HG03342 (cell line): ENCODE data around the gene AVP.

ENCODE experiments used
- ATAC-seq: cut with Tn5 transposase; IDR thresholded peaks from one replicate; pipeline ENCODE4 v1.9.1; 2021; ENCODE audit warnings: mild to moderate bottlenecking, moderate library complexity; ENCODE audit not compliant: unreplicated experiment

Gene AVP

DNA sequence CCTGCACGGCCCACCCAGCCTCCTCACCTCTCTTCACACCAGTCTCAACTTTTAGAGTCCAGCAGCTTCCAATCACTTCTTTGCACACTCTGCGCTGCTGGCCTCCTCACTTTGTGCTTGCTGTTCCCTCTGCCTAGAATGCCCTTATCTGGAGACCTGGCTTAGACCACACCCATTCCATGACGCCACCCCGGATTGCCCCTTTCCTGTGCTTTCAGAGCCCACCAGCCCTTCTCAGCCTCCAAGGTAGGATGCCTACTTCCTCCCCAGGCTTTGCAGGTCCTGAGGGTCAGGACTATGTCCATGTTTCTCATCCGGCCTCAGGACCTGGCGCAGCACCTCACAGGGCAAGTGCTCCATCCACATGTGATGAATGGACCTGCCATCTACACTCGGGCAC lies 27.0 kb upstream of the AVP start:
- no peak for ATAC-seq

DNA sequence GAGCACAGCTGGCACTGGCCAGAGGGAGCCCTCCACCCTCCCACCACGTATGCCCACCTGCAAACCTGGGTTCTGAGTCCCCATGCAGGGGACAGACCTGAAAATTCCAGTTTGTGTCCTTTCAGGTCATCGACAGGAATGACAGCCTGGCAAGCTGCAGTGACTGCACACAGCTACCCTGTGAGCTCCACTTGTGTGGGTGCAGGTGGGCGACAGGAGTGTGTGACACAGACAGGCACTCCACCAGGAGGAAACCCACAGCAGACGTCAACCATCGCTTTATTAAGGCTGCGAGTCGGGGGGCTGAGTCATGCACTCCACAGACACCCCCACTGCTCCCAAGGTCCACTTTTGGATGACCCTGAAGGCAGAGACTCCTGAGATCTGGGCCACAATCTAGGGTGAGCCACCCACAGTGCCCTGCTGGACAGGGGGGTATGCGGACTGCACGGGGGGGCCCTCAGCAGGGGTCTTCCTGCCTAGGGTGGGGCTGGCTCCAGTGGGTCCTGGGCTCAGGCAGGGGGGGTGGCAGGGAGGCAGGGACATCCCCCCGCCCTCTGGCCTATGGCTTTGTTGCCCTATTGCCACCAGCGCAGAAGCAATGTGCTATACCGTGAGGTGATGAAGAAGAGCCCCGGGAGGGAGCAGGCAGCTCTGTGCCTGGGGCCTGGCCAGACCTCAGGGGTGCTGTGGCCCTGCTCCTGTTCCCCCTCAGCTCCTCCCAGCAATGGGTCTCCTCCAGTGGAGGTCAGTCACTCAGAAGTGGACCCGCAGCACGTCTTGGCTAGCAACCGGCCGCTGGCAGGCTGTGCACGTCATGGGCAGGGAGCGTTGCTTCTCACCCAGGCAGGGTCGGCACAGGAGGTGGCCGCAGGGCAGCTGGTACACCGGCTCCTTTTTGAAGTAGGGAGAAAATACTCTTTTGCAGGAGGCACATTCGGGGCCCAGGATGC lies 25.1 kb upstream of the AVP start:
- ATAC-seq = no peak

DNA sequence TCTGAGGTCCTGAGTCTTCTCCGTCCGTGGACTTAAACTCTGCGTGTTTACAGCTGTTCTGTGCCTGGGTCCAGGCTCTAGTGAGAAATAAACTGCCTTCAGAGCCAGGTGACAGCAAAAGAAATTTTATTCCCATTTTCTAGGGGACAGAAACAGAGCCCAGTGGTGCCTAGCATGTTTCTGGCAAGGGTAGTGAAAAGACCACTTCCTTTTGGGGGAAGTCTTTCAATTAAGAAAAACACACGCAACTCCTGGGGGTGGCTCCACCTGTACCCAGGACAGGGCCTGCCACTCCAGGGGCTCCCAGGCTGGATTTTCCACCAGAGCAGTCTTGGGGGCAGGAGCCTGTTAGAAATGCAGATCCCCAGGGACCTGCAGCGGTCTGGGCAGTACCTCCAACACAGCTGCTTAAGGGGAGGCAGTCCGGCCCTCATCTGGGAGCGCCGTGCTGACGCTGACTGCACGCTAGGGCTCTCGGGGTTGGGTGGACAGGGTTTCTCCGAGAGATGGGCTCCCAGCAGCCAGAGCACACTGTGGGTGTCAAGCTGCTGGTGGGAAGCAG lies 23.0 kb upstream of the AVP start:
- ATAC-seq = no peak

DNA sequence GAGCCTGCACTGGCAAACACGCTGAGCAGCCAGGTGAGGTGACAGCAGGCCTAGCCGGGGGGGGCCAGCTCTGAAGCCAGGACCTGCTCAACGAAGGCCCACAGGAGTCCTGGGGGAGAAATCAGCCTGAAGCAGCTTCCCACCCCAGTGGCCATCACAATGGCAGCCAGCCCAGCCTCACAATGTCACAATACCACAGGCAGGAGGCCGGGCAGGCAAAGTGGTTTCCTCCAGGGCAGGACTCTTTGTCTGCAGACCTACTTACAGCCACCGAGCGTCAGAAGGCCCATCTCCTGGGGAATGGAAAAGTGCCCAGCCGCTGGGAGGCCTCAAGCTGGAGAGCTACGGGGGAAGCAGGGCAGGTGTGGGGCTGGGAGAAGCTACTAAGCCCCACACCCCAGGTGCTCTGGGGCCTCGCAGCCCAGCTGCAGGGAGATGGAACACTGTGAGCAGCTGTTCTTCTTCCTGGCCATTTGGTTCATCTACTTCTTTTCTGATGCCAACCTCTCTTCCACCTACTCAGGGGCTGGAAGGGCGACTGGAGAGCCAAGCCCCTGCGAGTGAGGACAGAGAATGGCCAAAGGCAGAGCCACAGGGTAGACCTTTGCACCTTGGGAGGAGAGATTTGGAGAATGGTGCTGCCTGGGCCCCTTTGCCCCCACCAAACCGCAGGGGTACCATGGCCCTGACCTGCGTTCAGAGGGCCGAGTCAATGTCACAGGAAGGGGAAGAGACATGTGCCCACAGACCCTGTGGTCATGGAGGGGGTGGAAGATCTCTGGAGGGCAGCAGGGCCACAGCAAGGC lies 22.3 kb upstream of the AVP start:
- ATAC-seq = no peak

DNA sequence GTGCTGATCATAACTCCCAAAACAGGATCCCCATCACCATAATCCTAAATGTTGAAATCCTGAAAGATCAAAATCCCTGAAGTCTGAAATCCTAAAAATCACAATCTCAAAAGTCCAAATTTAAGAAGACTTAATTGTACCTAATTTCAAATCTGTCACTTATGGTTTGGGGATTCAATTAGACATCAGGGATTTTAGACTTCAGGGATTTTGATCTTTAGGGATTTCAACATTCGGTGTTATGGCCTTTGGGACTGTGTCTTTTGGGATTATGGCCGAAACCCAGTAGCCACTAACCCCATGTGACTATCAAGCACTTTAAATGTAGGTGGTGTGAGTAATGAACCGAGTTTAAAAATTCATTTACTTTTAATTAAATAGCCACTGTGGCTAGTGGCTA lies 21.7 kb upstream of the AVP start:
- ATAC-seq = no peak

DNA sequence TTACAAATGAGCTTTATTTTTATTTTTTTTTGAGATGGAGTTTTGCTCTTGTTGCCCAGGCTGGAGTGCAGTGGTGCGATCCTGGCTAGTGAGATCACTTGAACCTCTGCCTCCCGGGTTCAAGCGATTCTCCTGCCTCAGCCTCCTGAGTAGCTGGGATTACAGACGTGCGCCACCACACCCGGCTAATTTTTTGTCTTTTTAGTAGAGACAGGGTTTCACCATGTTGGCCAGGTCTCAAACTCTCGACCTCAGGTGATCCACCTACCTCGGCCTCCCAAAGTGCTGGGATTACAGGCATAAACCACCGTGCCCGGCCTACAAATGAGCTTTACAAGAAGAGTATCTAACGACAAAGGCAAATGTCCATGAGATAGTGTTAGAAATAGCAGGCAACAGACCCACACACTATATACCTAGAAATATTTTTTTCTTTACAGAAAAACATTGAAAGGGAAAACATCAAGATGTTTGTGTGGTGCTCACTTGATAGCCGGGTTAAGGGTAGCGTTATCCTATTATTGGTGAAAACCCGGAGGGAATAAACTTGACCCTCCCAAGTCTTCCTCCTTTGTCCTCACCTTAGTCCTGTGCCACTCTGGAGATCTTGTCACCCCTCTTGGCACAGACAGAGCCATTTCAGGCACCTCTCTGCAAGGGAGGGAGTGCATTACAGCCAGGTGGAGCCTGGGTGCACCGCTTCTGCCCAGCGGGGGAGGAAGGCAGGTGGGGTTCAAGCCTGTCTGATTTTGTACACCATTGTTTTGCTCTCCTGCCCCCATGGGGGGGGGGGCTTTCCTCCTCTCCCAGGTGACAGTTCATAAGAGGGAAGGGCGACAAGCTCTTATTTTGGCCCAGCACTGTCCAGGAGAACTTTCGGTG lies 21.0 kb upstream of the AVP start:
- ATAC-seq = no peak

DNA sequence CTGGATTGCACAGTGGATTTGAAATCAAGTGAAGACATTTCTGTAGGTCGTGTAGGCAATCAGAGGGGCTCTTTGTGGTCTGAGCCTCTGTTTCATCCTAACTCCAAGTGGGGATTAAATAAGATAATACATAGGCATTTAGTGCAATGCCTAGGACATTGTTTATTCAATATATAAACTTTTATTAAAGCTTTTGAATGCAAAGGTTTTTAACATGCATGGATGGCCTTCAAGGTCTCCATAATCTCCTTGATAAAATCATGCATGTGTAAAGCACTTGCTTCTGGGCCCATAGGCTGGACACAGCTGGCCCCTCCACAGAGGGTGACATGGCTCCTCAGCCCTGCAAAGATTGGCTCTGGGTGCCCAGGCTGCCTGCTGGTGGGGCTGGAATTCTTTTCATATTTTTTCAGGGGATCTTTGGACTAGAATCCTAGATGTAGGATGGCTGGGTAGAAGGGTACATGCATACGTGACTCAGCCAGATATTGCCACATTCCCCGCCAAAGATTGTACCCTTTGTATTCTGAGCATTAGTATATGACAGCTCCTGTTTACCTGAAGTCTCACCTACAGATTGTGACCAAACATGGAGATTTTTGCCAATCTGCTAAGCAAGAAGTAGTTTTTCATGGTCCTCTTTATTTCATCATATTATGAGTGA lies 19.0 kb upstream of the AVP start:
- ATAC-seq = no peak

DNA sequence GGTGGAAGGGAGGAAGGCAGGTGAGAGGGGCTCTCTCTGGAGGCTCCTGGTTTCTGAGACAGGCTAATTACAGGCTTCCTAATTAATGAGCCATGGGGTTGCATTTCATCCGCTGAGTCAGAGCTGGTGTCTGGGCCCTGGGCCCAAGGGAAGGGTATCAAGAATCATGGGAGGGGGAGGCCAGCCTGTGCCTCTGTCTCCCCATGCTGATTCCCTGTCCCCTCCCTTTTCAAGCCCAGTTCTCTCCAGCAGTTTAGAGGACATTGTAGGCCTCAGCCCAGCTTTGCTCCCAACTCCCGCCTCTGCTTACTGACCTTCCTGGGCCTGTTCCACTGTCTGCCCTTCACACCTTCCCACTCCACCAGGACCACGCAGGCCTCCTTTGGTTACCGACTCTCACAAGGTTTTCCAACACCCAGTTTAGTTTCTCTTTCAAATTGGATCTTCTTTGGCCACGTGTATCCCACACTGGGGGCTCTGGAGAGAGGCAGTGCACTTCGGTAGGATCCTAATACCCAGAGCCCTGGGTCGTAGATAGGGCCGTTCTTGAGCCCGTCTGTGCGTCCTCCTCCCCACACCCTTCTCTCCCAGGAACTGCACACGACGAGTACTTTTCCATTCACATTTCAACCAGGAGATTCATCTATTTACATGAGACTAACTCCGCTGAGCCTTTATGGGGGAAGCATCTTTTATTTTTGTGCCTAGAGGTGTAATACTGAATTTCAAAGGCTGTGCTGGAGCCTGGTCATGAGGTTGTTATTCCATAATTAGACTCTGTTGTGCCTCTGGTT lies 18.2 kb upstream of the AVP start:
- no peak for ATAC-seq

DNA sequence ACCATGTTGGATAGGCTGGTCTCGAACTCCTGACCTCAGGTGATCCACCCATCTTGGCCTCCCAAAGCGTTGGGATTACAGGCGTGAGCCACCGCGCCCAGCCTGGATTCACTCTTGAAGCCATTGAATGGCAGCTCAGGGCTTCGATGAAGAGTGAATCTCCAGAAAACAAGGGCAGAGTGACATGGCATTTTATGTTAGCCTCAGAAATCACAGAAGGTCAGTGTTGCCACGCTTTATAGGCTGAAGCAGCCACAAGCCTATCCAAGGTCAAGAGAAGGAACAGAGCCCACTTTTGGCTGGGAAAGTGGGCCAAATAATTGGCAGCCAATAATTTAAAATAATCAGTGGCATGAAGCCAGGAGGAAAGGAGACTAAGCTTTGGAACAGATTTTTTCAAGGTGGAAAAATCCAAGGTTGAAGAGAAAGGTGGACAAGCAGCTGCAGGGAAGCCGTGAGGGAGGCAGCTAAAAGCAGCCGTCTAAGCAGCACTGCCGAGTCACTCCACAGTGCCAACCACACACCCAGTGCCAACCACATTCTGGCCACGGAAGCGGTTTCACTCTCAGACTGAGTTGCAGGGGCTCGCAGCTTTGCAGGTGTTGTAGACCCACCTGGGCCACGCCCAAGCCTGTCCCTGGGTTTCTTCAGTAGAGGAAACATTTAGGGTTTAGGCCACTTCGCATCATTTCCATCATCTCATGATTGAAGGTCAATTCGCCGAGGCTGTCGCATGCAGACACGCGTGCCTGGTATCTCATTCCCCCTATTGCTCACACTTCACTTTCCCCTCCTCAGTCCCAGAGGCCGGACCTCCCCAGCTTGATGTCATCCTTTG lies 17.4 kb upstream of the AVP start:
- ATAC-seq = no peak

DNA sequence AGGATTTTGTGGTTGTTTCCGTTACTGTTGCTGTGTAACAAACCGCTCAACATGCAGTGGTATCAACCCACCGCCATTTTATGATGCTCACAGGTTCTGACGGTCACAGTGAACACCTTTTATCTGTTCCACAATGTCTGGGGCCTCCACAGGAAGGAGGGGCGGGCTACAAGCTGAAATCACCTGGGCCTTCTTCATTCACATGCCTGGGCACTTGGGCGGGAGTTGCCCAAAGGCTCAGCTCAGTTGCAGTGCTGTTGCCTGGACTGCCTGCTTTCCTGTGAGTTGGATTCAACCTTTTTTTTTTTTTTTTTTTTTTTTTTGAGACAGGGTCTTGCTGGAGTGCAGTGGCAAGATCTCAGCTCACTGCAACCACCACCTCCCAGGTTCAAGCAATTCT lies 16.7 kb upstream of the AVP start:
- ATAC-seq = no peak

DNA sequence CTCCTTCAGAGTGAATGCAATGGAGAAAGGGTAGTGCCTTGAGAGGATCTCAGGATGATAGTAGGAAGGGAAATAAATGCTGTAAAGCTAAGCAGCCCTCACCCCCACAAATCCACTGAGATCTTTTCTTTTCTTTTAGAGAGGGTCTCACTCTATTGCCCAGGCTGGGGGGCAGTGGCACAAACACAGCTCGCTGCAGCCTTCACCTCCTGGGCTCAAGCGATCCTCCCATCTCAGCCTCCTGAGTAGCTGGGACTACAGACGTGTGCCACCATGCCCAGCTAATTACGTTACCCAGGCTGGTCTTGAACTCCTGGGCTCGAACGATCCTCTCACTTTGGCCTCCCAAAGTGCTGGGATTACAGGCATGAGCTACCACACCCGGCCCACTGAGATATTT lies 16.0 kb upstream of the AVP start:
- ATAC-seq = no peak

DNA sequence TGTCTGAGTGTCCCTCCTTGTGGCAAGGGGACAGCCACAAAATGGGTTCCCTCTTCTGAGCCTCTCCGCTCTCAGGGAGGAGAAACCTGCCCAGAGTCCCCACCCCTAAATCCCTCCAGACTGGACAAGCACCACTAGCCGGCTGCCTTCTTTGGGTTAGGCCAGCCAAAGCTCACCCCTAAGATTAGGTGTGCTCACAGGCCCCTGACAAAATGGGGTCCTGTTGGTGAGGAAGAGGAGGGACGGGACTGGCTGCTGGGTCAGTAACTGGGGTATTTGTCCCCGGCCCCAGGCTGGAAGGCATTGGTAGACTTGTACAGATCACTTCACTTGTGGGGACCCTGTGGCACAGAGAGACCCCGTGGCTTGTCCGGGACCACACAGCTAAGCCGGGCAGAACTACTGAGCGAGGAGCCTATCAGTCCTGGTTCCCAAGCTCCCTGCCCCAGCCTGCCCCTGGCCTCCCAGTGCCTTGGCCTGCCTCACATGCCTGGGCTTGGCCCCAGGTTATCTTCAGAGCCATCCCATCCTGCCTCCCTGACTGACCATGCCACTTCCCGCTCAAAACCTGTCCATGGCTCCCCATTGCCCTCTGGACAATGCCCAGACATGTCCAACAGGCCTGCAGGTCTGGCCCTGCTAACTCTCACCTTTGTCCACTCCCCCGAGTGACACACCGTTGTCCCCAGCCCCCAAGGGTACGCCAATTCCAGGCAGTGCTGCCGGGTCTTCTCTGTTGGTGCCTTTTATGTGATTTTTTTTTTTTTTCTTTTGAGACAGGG lies 10.5 kb upstream of the AVP start:
- no peak for ATAC-seq

DNA sequence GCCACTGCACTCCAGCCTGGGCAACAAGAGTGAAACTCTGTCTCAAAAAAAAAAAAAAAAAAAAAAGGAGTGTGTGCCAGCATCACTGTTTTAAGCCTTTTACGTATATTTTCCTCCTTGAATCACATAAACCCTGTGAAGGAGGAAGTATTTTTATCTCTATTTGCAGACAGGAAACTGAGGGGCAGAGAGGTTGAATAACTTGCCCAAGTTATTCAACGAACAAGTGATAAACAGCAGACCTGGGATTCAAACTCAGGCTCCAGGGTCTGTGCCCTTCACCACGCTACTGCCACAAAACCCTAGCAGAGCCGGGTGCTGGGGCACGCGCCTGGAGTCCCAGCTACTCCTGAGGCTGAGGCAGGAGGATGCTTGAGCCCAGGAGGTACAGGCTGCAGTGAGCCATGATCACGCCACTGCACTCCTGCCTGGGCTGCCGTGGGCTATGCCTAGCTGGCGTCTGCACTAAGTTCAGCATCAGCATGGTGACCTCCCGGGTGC lies 9.4 kb upstream of the AVP start:
- no peak for ATAC-seq

DNA sequence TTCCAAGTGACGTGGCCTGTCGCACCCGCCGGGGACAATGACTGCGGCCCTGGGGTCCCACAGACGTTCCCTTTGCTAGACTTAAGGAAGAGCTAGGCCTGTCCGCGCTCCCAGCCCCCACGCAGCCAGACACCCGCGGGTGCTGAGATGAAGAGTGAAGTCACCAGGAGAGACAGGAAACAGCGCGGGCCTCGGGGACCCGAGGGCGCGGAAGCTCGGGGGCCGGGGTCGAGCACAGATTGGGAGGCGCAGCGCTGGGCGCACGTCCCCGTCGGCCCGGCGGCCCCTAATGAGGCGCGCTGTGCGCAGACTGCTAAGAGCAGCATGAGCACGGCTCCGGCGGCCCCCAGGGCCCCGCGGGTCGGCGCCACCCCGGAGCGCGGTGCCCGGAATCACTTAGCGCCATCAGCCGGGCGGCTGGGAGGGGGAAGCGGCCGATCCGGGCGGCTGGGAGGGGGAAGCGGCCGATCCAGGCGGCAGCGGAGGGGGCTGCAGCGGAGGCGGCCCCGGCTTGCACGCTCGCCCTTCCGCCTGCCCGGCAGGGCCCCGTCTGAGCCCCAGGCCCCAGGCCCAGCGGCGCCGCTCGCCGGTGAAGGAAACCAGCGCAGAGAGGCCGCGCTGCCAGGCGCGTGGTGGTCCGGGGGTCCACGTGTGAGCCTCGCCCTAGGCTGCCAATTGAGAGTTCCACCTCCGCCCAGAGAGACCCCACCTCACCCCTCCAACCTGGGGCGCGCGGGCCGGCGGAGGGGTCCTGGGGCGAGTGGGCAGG lies 8.3 kb upstream of the AVP start:
- ATAC-seq = no peak

DNA sequence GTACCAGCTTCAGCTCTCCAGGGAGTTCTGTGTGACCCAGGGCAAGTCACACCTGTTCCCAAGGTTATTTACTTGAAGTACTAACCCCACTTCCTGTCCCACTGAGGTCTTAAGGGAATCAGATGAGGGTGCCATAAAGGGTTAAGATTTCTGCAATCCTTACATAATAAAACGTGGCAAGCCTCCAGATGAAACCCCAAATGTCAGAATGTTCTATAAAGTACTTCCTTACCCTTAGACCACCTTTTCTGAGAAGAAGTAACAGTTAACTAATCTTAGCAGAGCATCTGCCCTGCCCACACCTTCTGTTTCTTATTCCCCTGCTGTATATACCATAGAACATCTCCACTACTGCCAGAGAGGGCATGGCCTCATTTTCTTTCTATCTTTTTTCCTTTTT lies 6.0 kb upstream of the AVP start:
- ATAC-seq = no peak

DNA sequence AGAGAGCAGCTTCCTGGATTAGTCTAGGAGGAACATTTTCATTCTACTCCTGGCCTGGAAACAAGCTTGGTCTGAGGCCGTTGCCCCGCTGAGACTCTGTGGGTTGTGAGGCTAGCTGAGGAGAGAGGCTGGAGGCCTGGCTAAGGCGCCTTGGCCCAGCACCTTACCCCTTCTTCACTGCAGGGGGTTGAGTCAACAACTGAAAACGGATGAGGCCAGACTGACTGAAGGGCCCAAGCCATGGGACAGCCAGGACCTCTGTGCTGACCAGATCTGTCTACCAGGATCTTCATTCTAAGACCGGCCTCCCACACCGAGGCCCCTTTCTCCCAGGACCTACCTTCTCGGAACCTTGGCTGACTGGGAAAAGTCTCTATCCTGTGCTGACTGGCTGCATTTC lies 3.5 kb upstream of the AVP start:
- no peak for ATAC-seq

DNA sequence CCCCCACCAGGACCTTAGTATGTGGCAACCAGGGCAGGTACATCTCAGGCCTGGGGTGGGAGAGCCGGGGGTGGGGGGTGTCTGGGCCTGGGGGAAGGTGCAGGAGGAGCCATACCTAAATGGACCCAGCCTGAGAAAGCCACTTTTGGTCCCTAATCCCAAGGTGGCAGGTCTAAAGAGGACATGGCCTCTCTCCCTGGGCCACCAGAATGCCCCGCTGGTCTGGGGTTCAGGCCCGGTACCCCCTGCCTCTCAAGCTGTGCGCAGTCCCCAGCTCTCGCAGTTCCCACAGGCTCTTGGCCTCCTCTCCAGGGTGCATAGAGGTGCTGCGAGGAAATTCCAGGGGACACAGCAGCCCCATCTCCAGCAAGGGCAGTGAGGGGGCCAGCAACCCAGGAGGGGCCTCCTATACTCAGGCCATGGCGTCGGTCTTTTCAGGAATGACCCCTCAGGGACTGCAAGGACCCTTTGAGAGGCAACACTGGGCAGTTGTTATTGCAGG lies 1.1 kb upstream of the AVP start:
- no peak for ATAC-seq
